ENCODE data around the gene ANKRD33.

The ANKRD33 gene

GRCh38 chr12:51901881-51902280 is 14.0 kb downstream of the ANKRD33 start:
- DNase-seq (ENCODE audit: low spot score) = no peak

- no peak for DNase-seq (ENCODE audit: low spot score)
These were observed 17.1 kb downstream of the ANKRD33 start for GRCh38 chr12:51904951-51905470.

GRCh38 chr12:51905471-51906429 is 17.8 kb downstream of the ANKRD33 start:
- DNase-seq (ENCODE audit: low spot score) = no peak

GRCh38 chr12:51906430-51907082 is 18.7 kb downstream of the ANKRD33 start:
- DNase-seq (ENCODE audit: low spot score) = no peak

GRCh38 chr12:51907083-51907855 is 19.4 kb downstream of the ANKRD33 start, which contains the start of gene ACVRL1:
Gene ACVRL1 (plus strand): TSS chr12:51907504. CDS start chr12:51912475, 4,971 bp downstream.
- no peak for DNase-seq (ENCODE audit: low spot score)

GRCh38 chr12:51907856-51908425 is 20.0 kb downstream of the ANKRD33 start:
- DNase-seq (ENCODE audit: low spot score) = no peak

GRCh38 chr12:51908876-51909592 is 21.1 kb downstream of the ANKRD33 start:
- no peak for DNase-seq (ENCODE audit: low spot score)

- DNase-seq (ENCODE audit: low spot score) = no peak
These were observed 22.3 kb downstream of the ANKRD33 start for GRCh38 chr12:51910168-51910567.

- no peak for DNase-seq (ENCODE audit: low spot score)
These were observed 22.8 kb downstream of the ANKRD33 start for GRCh38 chr12:51910691-51911090.

- DNase-seq (ENCODE audit: low spot score) = no peak
These were observed 23.4 kb downstream of the ANKRD33 start for GRCh38 chr12:51911307-51911706.

GRCh38 chr12:51911788-51912711 is 24.1 kb downstream of the ANKRD33 start:
- DNase-seq (ENCODE audit: low spot score) = no peak

- DNase-seq (ENCODE audit: low spot score) = no peak
These were observed 25.4 kb downstream of the ANKRD33 start for GRCh38 chr12:51913071-51914033.

- no peak for DNase-seq (ENCODE audit: low spot score)
These were observed 26.4 kb downstream of the ANKRD33 start for GRCh38 chr12:51914034-51914923.

- DNase-seq (ENCODE audit: low spot score) = no peak
These were observed 27.2 kb downstream of the ANKRD33 start for GRCh38 chr12:51915003-51915625.

GRCh38 chr12:51915951-51916350 is 28.0 kb downstream of the ANKRD33 start:
- DNase-seq (ENCODE audit: low spot score) = no peak

- DNase-seq (ENCODE audit: low spot score) = no peak
These were observed 29.2 kb downstream of the ANKRD33 start for GRCh38 chr12:51917041-51917590.
